Measurements from ENCODE around the gene CEP41.

DNA sequence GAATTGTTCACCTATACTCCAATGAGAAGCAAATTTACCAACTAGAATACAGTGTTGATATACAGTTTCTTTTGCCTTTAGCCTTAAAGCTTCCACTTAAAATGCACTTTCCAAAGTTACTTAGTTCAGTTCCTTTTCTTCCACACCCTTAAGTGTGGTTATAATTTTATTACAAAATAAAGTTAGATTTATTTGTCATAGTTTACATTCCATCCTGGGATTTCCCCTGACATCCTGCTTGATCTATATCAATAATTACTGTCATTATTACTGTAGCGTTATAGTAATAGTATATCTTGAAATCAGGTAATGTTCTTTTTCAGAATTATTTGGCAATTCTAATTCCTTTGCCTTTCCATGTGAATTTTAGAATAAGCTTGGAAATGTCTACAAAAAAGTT, 27.8 kb upstream of the CEP41 start:
- TF ChIP-seq POLR2A (IDR thresholded peaks at IDR 0.05): no peak
- TF ChIP-seq, protein P1, sequence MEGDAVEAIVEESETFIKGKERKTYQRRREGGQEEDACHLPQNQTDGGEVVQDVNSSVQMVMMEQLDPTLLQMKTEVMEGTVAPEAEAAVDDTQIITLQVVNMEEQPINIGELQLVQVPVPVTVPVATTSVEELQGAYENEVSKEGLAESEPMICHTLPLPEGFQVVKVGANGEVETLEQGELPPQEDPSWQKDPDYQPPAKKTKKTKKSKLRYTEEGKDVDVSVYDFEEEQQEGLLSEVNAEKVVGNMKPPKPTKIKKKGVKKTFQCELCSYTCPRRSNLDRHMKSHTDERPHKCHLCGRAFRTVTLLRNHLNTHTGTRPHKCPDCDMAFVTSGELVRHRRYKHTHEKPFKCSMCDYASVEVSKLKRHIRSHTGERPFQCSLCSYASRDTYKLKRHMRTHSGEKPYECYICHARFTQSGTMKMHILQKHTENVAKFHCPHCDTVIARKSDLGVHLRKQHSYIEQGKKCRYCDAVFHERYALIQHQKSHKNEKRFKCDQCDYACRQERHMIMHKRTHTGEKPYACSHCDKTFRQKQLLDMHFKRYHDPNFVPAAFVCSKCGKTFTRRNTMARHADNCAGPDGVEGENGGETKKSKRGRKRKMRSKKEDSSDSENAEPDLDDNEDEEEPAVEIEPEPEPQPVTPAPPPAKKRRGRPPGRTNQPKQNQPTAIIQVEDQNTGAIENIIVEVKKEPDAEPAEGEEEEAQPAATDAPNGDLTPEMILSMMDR (IDR thresholded peaks at IDR 0.05): no peak

All from Peyer's patch (tissue), 4 donors.